Melanocyte of skin (primary cell): ENCODE results near the gene MNT. TPM values are rescaled to one million over a fixed set of nuclear protein-coding genes. Genes with fewer than 3 reads are reported as not detected.

Experiments used
- small RNA-seq, 2 donors: library from RNA; depleted of rRNA; stranded (forward); fragments of <200 nt; gene quantifications; one replicate each; pipeline ENCODE3, GENCODE V24; 2012
- total RNA-seq, 2 donors: library from RNA; depleted of rRNA; stranded (reverse); fragments of >200 nt; gene quantifications; 2 replicates each; pipeline ENCODE4 v1.2.3, GENCODE V29; 2012

The MNT gene, protein sequence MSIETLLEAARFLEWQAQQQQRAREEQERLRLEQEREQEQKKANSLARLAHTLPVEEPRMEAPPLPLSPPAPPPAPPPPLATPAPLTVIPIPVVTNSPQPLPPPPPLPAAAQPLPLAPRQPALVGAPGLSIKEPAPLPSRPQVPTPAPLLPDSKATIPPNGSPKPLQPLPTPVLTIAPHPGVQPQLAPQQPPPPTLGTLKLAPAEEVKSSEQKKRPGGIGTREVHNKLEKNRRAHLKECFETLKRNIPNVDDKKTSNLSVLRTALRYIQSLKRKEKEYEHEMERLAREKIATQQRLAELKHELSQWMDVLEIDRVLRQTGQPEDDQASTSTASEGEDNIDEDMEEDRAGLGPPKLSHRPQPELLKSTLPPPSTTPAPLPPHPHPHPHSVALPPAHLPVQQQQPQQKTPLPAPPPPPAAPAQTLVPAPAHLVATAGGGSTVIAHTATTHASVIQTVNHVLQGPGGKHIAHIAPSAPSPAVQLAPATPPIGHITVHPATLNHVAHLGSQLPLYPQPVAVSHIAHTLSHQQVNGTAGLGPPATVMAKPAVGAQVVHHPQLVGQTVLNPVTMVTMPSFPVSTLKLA
- total RNA-seq: 1 to 10 TPM; 9.3 to 9.7 TPM

DNA sequence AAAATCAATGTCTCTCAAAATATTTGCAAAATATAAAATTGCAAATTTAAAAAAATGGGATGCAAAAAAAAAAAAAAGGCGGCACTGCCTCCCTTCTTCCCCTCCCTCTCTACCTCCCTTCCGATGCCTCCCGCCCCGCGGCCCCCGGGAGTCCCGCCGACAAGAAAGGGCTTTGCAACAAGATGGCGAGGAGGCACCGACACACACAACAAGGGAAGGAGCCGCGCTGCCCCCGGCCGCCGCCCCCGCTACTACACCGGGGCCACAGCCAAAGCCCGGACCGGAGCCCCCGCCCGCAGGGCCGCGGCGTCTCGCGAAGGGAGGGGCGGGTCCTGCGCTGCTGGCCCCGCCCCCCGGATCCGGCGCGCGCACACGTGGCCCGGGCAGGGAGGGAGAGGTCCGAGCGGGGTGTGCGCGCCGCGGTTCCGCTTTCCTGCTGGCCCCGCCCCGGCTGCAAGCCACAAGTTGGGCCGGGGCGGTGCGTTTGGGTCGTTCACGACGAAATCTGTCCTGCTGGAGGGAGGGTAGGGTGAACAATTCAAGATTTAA, at the start of gene MNT:
Gene MNT (minus strand): TSS at position 184 of the 549 bp plus-strand sequence. CDS start 348 bp downstream, outside the sequence.

DNA sequence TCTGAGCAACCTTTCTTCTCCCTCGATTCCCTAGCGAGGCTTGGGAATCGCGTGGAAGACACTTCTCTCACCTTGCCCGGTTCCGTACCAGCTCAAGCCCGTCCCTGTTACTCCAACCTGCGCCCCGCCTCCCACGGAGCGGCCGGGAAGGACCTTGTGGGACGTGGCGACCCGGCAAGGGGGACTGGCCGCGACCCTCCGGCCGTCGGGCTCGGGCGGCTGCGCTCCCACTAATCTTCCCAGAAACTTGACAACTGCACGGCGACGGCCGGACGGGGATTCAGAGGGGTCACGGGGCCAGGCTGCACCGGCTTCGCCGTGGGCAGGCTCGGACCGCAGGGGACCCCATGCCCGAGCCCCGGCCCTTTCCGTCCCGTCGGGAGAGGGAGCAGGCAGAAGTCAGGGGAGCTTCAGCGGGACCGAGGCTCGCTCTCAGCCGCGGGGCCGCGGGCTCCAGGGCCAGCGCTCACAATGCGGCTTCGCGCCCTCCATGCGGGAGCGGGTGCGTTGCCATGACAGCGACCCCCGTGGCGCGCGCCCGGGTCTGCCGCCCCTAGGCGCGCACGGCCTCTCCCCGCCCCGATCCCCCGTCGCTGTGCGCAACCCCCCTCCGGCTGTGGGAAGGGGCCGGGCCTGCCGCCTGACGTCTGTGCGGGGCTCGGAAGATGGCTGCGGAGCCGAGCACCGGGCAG, 63.9 kb downstream of the MNT start, which contains the start of gene SGSM2:
Gene SGSM2 (plus strand): TSS at position 650 of the 692 bp plus-strand sequence. CDS start 188 bp downstream, outside the sequence.

DNA sequence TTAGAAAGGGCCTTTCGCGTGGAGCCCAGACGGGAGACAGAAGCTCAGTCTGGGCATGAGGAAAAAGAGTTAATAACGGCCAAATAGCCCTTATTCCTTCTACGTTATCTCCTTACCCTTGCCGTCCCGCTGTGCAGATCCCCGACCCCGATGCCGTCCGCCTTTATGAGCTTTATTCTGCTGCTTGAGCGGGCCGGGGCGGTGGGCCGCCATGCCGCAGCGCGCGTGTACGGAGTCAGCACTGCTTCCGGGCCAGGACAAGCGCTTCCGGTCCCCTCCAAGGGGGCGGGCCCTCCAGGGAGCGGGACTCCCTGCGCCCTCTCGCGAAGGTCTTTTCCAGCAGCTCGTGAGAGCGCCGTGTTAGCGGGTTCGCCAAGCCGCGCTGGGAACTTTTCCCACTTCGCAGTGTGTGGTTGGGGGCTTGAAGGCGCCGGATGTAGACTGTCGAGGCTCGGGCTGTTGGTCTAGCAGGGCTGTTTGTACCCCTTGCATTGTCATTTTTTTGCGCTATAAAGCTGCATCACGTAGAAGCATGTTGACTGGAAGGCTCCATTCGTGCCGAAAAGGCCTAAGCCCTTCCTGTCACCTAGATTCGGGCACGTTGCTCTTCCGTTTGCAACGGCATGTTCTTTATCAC, 64.5 kb downstream of the MNT start, which contains the start of gene TSR1:
Gene TSR1 (minus strand): TSS at position 243 of the 637 bp plus-strand sequence. CDS start 30 bp downstream, at position 213.

Small RNA genes lying within 50 kb of the gene (small RNA-seq; reads per million reads assigned to genes)
- 0 reads per million in 2 donors for gene AC006435.3
- gene AC006435.4: 0 reads per million in 2 donors

Other genes starting within 250 kb of the MNT start
- 10 to 100 TPM; 13.8 to 16.0 TPM for gene SMG6, start 97.3 kb downstream of the MNT start, total RNA-seq
- 10 to 100 TPM; 24.1 to 40.3 TPM for gene SRR, start 97.1 kb downstream of the MNT start, total RNA-seq
- gene TSR1, start 64.6 kb downstream of the MNT start, total RNA-seq: 10 to 100 TPM; 37.2 to 73.6 TPM
- 10 to 100 TPM; 26.0 to 28.2 TPM for gene SGSM2, start 63.6 kb downstream of the MNT start, total RNA-seq
- gene METTL16, start 110.8 kb upstream of the MNT start, total RNA-seq: 10 to 100 TPM; 14.5 to 20.0 TPM
- gene PAFAH1B1, start 192.6 kb upstream of the MNT start, total RNA-seq: 100 to 1,000 TPM in 1 of 2 donors, 10 to 100 TPM in 1; 92.9 to 106 TPM